NCI-H146 (cell line): ENCODE measurements around the gene NR0B2.
"Not testable (repeated sequence)": the region's sequence is repeated elsewhere in the genome, so short reads cannot be mapped to it uniquely, and the experiment has no call there.

Experiments used
- DNase-seq: peaks from one replicate; lab custom pipeline; 2025; lab: John Stamatoyannopoulos, UW

The NR0B2 gene

GRCh38 chr1:26889551-26890466, 24.0 kb downstream of the NR0B2 start, which contains the start of gene GPN2:
Gene GPN2 (minus strand): TSS chr1:26890283. CDS start chr1:26890096, 187 bp downstream.
- peak; percentile 78 for DNase-seq

GRCh38 chr1:26888231-26888630, 25.5 kb downstream of the NR0B2 start:
- DNase-seq, result no peak

- DNase-seq, result no peak
These were observed 26.6 kb downstream of the NR0B2 start for GRCh38 chr1:26887125-26887524.

- no peak for DNase-seq
These were observed 30.9 kb downstream of the NR0B2 start for GRCh38 chr1:26882696-26883463.

GRCh38 chr1:26881611-26882010, 32.2 kb downstream of the NR0B2 start:
- DNase-seq, result not testable (repeated sequence)

- no peak for DNase-seq
These were observed 34.0 kb downstream of the NR0B2 start for GRCh38 chr1:26879793-26880192.

- DNase-seq, result no peak
These were observed 36.4 kb downstream of the NR0B2 start for GRCh38 chr1:26877326-26877725.

GRCh38 chr1:26874896-26875295, 38.9 kb downstream of the NR0B2 start:
- no peak for DNase-seq

- DNase-seq, result not testable (repeated sequence)
These were observed 40.7 kb downstream of the NR0B2 start for GRCh38 chr1:26873097-26873496.

- peak; percentile 94 for DNase-seq
These were observed 48.9 kb downstream of the NR0B2 start for GRCh38 chr1:26864610-26865480.

GRCh38 chr1:26863685-26864077, 50.1 kb downstream of the NR0B2 start:
- no peak for DNase-seq

GRCh38 chr1:26862781-26863684, 50.7 kb downstream of the NR0B2 start, which contains the start of gene SFN:
Gene SFN (plus strand): TSS chr1:26863149. CDS start chr1:26863213, 64 bp downstream.
- peak; percentile 93 for DNase-seq

- DNase-seq, result no peak
These were observed 51.8 kb downstream of the NR0B2 start for GRCh38 chr1:26861889-26862378.
